ENCODE results near the gene ERBB4.

ERBB4 gene

GRCh38 chr2:212135739-212136138 lies 402.9 kb downstream of the ERBB4 start:
- TF ChIP-seq Cebpa-rat (IDR thresholded peaks at IDR 0.05): no peak
- Histone ChIP-seq H3K4me1 (no peaks in the 10 kb centered on the region), H3K4me3 (no peak overlapping the region), H3K36me3 (no peaks in the 10 kb centered on the region), H3K9ac (no peak overlapping the region), H3K4me2 (no peak overlapping the region), H3K27me3 (no peaks in the 10 kb centered on the region), H4K20me1 (no peaks in the 10 kb centered on the region), H3K9me3 (no peaks in the 10 kb centered on the region), H3K27ac (no peak overlapping the region)

GRCh38 chr2:212133337-212133736 lies 405.3 kb downstream of the ERBB4 start:
- Histone ChIP-seq H3K9ac (no peak overlapping the region), H3K9me3 (no peaks in the 10 kb centered on the region), H3K4me3 (no peak overlapping the region), H3K27me3 (no peaks in the 10 kb centered on the region), H3K4me2 (no peak overlapping the region), H3K27ac (no peak overlapping the region), H3K4me1 (no peaks in the 10 kb centered on the region), H4K20me1 (no peaks in the 10 kb centered on the region), H3K36me3 (no peaks in the 10 kb centered on the region)
- no peak for TF ChIP-seq Cebpa-rat (IDR thresholded peaks at IDR 0.05)

GRCh38 chr2:212124598-212124997 lies 414.0 kb downstream of the ERBB4 start:
- no peak for TF ChIP-seq Cebpa-rat (IDR thresholded peaks at IDR 0.05)
- Histone ChIP-seq H3K27ac (no peak overlapping the region), H3K4me3 (no peak overlapping the region), H3K27me3 (no peaks in the 10 kb centered on the region), H3K4me2 (no peak overlapping the region), H4K20me1 (no peaks in the 10 kb centered on the region), H3K4me1 (no peaks in the 10 kb centered on the region), H3K36me3 (no peaks in the 10 kb centered on the region), H3K9me3 (no peaks in the 10 kb centered on the region), H3K9ac (no peak overlapping the region)

- no peak overlapping the region for H3K27ac ChIP-seq
- H3K36me3 ChIP-seq: no peaks in the 10 kb centered on the region
- no peak overlapping the region for H3K9ac ChIP-seq
- H3K4me3 ChIP-seq: no peak overlapping the region
- no peaks in the 10 kb centered on the region for H3K9me3 ChIP-seq
- TF ChIP-seq Cebpa-rat (IDR thresholded peaks at IDR 0.05): no peak
- H3K27me3 ChIP-seq: no peaks in the 10 kb centered on the region
- H3K4me2 ChIP-seq: no peak overlapping the region
- H4K20me1 ChIP-seq: no peaks in the 10 kb centered on the region
- H3K4me1 ChIP-seq: no peaks in the 10 kb centered on the region
Measured at GRCh38 chr2:212119591-212119990, 419.0 kb downstream of the ERBB4 start.

- no peak for TF ChIP-seq Cebpa-rat (IDR thresholded peaks at IDR 0.05)
Measured at GRCh38 chr2:212117926-212118325, 420.7 kb downstream of the ERBB4 start.

GRCh38 chr2:212114489-212114888 lies 424.1 kb downstream of the ERBB4 start:
- no peak overlapping the region for H3K9ac ChIP-seq
- H3K36me3 ChIP-seq: no peaks in the 10 kb centered on the region
- no peak overlapping the region for H3K4me2 ChIP-seq
- no peak overlapping the region for H3K27ac ChIP-seq
- H3K4me1 ChIP-seq: no peaks in the 10 kb centered on the region
- TF ChIP-seq Cebpa-rat (IDR thresholded peaks at IDR 0.05): no peak
- no peak overlapping the region for H3K4me3 ChIP-seq
- H4K20me1 ChIP-seq: no peaks in the 10 kb centered on the region
- no peaks in the 10 kb centered on the region for H3K9me3 ChIP-seq
- no peaks in the 10 kb centered on the region for H3K27me3 ChIP-seq

More at GRCh38 chr2:212117926-212118325, 420.7 kb downstream of the ERBB4 start:
- H3K4me2 ChIP-seq: no peak overlapping the region
- H3K4me1 ChIP-seq: no peaks in the 10 kb centered on the region
- H3K9me3 ChIP-seq: no peaks in the 10 kb centered on the region
- H3K4me3 ChIP-seq: no peak overlapping the region
- H3K36me3 ChIP-seq: no peaks in the 10 kb centered on the region
- H3K27me3 ChIP-seq: no peaks in the 10 kb centered on the region
- no peak overlapping the region for H3K9ac ChIP-seq
- no peak overlapping the region for H3K27ac ChIP-seq
- H4K20me1 ChIP-seq: no peaks in the 10 kb centered on the region

GRCh38 chr2:212112401-212112800 lies 426.2 kb downstream of the ERBB4 start:
- no peak overlapping the region for H3K4me3 ChIP-seq
- no peaks in the 10 kb centered on the region for H3K9me3 ChIP-seq

GRCh38 chr2:212109792-212110680 lies 428.6 kb downstream of the ERBB4 start:
- TF ChIP-seq Cebpa-rat (IDR thresholded peaks at IDR 0.05): no peak
- peaks cover 14% of the 10 kb centered on the region for H3K9me3 ChIP-seq
- no peak overlapping the region for H3K4me3 ChIP-seq
- no peaks in the 10 kb centered on the region for H4K20me1 ChIP-seq
- H3K36me3 ChIP-seq: no peaks in the 10 kb centered on the region
- H3K4me2 ChIP-seq: no peak overlapping the region
- H3K4me1 ChIP-seq: no peaks in the 10 kb centered on the region
- no peak overlapping the region for H3K27ac ChIP-seq
- no peak overlapping the region for H3K9ac ChIP-seq
- H3K27me3 ChIP-seq: no peaks in the 10 kb centered on the region

More at GRCh38 chr2:212112401-212112800, 426.2 kb downstream of the ERBB4 start:
- Histone ChIP-seq H4K20me1 (no peaks in the 10 kb centered on the region), H3K36me3 (no peaks in the 10 kb centered on the region), H3K4me1 (no peaks in the 10 kb centered on the region), H3K27ac (no peak overlapping the region), H3K9ac (no peak overlapping the region), H3K27me3 (no peaks in the 10 kb centered on the region), H3K4me2 (no peak overlapping the region)
- no peak for TF ChIP-seq Cebpa-rat (IDR thresholded peaks at IDR 0.05)

- Histone ChIP-seq H3K36me3 (no peaks in the 10 kb centered on the region), H4K20me1 (no peaks in the 10 kb centered on the region), H3K4me3 (no peak overlapping the region)
Measured at GRCh38 chr2:212109217-212109616, 429.4 kb downstream of the ERBB4 start.

GRCh38 chr2:212107989-212108388 lies 430.6 kb downstream of the ERBB4 start:
- Histone ChIP-seq H3K9me3 (peaks cover 14% of the 10 kb centered on the region), H3K36me3 (no peaks in the 10 kb centered on the region), H3K9ac (no peak overlapping the region), H4K20me1 (no peaks in the 10 kb centered on the region), H3K4me1 (no peaks in the 10 kb centered on the region), H3K27me3 (no peaks in the 10 kb centered on the region), H3K4me2 (no peak overlapping the region), H3K27ac (no peak overlapping the region), H3K4me3 (no peak overlapping the region)
- TF ChIP-seq Cebpa-rat (IDR thresholded peaks at IDR 0.05): no peak

More at GRCh38 chr2:212109217-212109616, 429.4 kb downstream of the ERBB4 start:
- H3K9me3 ChIP-seq: peaks cover 14% of the 10 kb centered on the region
- H3K4me1 ChIP-seq: no peaks in the 10 kb centered on the region
- no peak for TF ChIP-seq Cebpa-rat (IDR thresholded peaks at IDR 0.05)
- no peak overlapping the region for H3K9ac ChIP-seq
- no peak overlapping the region for H3K27ac ChIP-seq
- no peaks in the 10 kb centered on the region for H3K27me3 ChIP-seq
- H3K4me2 ChIP-seq: no peak overlapping the region

Measured in BLaER1 (cell line).